BE2C (cell line): ENCODE measurements around the gene LRRC9.
"Not testable (repeated sequence)": the region's sequence is repeated elsewhere in the genome, so short reads cannot be mapped to it uniquely, and the experiment has no call there.

Experiments
- DNase-seq: peaks from one replicate; pipeline ENCODE4 v3.0.0-alpha.2; 2020
- H3K27me3 ChIP-seq: fragments of 250-450 bp; sonication (Bioruptor Pico); 2 replicates; pipeline ENCODE4 v1.5.1; 2020; ENCODE audit warnings: mild to moderate bottlenecking
- H3K36me3 ChIP-seq: fragments of 250-450 bp; sonication (Bioruptor Pico); 2 replicates; pipeline ENCODE4 v1.5.1; 2020; ENCODE audit warnings: mild to moderate bottlenecking
- H3K4me1 ChIP-seq: fragments of 250-450 bp; sonication (Bioruptor Pico); 2 replicates; pipeline ENCODE4 v1.5.1; 2020
- H3K4me3 ChIP-seq: 2 replicates; pipeline ENCODE4 v1.5.1; 2011; ENCODE audit warnings: low read depth, low read length
- H3K9me3 ChIP-seq: fragments of 250-450 bp; sonication (Bioruptor Pico); 2 replicates; pipeline ENCODE4 v1.5.1; 2020
- CTCF ChIP-seq: IDR thresholded peaks from 2 replicates; pipeline ENCODE4 v1.5.1; 2012; ENCODE audit warnings: mild to moderate bottlenecking, low read depth, low read length

LRRC9 gene

GRCh38 chr14:60093080-60093479 is 173.1 kb downstream of the LRRC9 start:
- no peaks in the 10 kb centered on the region for H3K9me3 ChIP-seq
- H3K36me3 ChIP-seq: peaks cover 10% of the 10 kb centered on the region
- TF ChIP-seq CTCF: no peak
- H3K4me1 ChIP-seq: peaks cover 7% of the 10 kb centered on the region
- DNase-seq: no peak
- H3K27me3 ChIP-seq: no peaks in the 10 kb centered on the region
- peak overlapping the region; percentile 77 for H3K4me3 ChIP-seq

GRCh38 chr14:60093606-60094005 is 173.7 kb downstream of the LRRC9 start:
- Histone ChIP-seq H3K9me3 (no peaks in the 10 kb centered on the region), H3K27me3 (no peaks in the 10 kb centered on the region), H3K4me1 (peaks cover 5% of the 10 kb centered on the region), H3K4me3 (peak overlapping the region; percentile 77), H3K36me3 (peaks cover 15% of the 10 kb centered on the region)
- TF ChIP-seq CTCF: no peak
- no peak for DNase-seq

GRCh38 chr14:60094306-60094897 is 174.5 kb downstream of the LRRC9 start:
- Histone ChIP-seq H3K36me3 (peaks cover 15% of the 10 kb centered on the region), H3K4me1 (peaks cover 4% of the 10 kb centered on the region; the same call in 1 of the 2 replicates), H3K9me3 (no peaks in the 10 kb centered on the region), H3K4me3 (peak overlapping the region; percentile 77), H3K27me3 (no peaks in the 10 kb centered on the region)
- DNase-seq: no peak
- TF ChIP-seq CTCF: no peak

GRCh38 chr14:60095231-60095630 is 175.3 kb downstream of the LRRC9 start:
- peaks cover 20% of the 10 kb centered on the region for H3K36me3 ChIP-seq
- H3K4me1 ChIP-seq: peaks cover 4% of the 10 kb centered on the region; the same call in 1 of the 2 replicates
- TF ChIP-seq CTCF: no peak
- no peaks in the 10 kb centered on the region for H3K9me3 ChIP-seq
- DNase-seq: no peak
- H3K27me3 ChIP-seq: no peaks in the 10 kb centered on the region
- no peak overlapping the region for H3K4me3 ChIP-seq

GRCh38 chr14:60095781-60096450 is 176.0 kb downstream of the LRRC9 start:
- Histone ChIP-seq H3K27me3 (no peaks in the 10 kb centered on the region), H3K4me3 (no peak overlapping the region), H3K4me1 (no peaks in the 10 kb centered on the region; the same call in 1 of the 2 replicates), H3K9me3 (no peaks in the 10 kb centered on the region), H3K36me3 (peaks cover 21% of the 10 kb centered on the region)
- no peak for DNase-seq
- no peak for TF ChIP-seq CTCF

GRCh38 chr14:60097974-60098373 is 178.0 kb downstream of the LRRC9 start:
- no peak for TF ChIP-seq CTCF
- Histone ChIP-seq H3K36me3 (peaks cover 21% of the 10 kb centered on the region), H3K4me3 (no peak overlapping the region), H3K9me3 (no peaks in the 10 kb centered on the region), H3K4me1 (no peaks in the 10 kb centered on the region), H3K27me3 (no peaks in the 10 kb centered on the region)
- DNase-seq: no peak

- peaks cover 21% of the 10 kb centered on the region for H3K36me3 ChIP-seq
- not testable (repeated sequence) for H3K9me3 ChIP-seq, H3K4me3 ChIP-seq, H3K27me3 ChIP-seq, DNase-seq, H3K4me1 ChIP-seq
These were observed 179.9 kb downstream of the LRRC9 start for GRCh38 chr14:60099855-60100254.
